T-helper 2 cell treated with Interferon-gamma antibody and Interleukin-4, amounts not matched to agents 100 ng/mL and 5 ng/mL, for 36 hours (primary cell): ENCODE results near the gene PALM. TPM values are rescaled to one million over a fixed set of nuclear protein-coding genes. Genes with fewer than 3 reads are reported as not detected.
"Not testable (repeated sequence)": the region's sequence is repeated elsewhere in the genome, so short reads cannot be mapped to it uniquely, and the experiment has no call there.

ENCODE experiments used
- intact Hi-C: fragments of 100-400 bp; cut with micrococcal nuclease; formaldehyde crosslinking; loops from one replicate; pipeline ENCODE4 v1.15.1; 2023
- total RNA-seq: library from RNA; stranded (reverse); gene quantifications from 2 replicates; pipeline ENCODE4 v1.2.3, GENCODE V29; 2022

Gene PALM, protein sequence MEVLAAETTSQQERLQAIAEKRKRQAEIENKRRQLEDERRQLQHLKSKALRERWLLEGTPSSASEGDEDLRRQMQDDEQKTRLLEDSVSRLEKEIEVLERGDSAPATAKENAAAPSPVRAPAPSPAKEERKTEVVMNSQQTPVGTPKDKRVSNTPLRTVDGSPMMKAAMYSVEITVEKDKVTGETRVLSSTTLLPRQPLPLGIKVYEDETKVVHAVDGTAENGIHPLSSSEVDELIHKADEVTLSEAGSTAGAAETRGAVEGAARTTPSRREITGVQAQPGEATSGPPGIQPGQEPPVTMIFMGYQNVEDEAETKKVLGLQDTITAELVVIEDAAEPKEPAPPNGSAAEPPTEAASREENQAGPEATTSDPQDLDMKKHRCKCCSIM
- not detected in 2 replicates for total RNA-seq

DNA sequence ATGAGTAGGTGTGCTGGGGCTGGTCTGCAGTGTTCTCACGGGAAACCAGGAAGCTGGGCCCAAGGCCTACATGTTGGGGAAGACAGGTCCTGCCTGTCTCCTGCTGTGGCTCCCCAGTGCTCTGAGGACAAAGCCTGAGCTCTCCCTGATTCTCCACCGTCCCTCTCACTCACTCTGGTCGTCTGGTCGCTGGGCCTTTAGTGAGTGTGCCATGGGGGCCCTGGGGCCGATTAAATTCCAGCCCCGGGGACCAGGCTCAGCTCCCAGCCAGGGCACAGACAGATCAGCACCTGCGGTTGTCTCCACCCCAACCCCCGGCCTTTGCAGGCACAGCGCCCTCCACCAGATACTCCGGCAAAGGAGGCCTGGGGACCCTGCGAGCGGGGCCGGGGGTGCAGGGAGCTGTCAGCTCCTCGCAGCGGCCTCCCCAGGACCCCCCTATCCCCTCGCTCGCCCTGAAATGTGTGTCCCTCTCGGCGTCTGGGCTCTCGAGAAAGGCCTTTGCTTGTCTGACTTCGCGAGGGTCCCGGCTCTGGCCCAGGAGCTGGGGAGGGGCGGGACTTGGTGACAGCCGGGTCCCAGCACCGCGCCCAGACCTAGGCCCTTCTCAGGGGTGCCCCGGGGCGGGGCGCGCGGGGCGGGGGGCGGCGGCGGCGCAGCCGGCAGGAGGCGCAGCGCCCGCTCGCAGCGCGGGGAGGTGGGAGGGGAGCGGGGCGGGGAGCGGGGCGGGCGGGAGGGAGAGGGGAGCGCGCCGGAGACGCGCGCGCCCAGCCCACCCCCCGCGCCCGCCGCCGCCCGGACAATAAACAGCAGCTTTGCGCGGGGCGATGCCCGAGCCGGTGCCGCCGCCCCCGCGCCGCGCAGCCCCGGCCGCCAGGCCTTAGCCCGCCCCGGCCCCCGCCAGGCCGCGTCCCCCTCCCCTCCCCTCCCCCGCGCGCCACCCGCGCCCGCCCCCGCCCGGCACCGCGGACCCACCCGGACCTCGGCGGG lies at the start of gene PALM:
PALM (plus strand) TSS at position 782 of the 990 bp plus-strand sequence. CDS start 212 bp downstream, outside the sequence.
- intact Hi-C loops = no loop called here

- intact Hi-C loops = no loop called here
Measured at GRCh38 chr19:660793-661426, 47.8 kb upstream of the PALM start.

- intact Hi-C loops = loop anchor here (2.0 kb wide), 1 partner anchor 151 kb away; no protein-coding TSS in a partner anchor
Measured at GRCh38 chr19:661427-662196, 47.1 kb upstream of the PALM start.

DNA sequence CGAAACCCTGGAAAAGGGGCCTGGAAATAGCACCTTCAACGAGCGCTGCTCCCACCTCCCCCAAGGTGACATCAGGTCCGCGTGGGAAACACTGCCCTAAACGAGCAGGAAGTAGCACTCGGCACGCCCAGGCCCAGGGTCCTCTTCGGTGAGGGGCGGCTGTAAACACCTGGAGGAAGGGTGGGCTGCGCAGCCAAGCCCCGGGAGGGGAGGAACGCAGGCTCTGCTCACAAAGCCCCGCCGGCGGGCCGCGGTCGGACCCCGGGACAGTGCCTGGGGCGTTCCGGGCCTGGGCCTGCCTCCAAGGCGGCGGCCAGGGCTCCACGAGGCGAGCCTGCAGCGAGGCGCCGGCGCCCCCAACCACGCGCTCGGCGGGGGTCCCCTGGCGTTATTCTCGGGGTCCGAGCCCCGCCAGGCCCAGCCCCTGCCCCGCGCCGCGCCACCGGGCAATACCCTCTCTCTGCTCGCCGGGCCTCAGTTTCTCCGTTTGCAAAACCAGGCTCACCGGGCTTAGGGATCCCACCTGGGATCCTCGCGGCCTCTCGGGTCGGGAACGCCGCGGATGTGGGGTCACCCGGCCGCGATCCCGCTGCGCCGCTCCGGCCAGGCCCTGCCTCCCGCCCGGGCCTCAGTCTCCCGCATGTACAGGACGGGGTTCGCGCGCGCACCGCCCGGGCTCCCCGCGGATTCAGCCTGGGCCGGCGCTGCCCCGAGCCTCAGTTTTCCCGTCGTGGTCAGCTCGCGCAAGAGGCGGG lies 46.4 kb upstream of the PALM start:
- intact Hi-C loops = loop anchor here (2.0 kb wide), 1 partner anchor 152 kb away; no protein-coding TSS in a partner anchor

DNA sequence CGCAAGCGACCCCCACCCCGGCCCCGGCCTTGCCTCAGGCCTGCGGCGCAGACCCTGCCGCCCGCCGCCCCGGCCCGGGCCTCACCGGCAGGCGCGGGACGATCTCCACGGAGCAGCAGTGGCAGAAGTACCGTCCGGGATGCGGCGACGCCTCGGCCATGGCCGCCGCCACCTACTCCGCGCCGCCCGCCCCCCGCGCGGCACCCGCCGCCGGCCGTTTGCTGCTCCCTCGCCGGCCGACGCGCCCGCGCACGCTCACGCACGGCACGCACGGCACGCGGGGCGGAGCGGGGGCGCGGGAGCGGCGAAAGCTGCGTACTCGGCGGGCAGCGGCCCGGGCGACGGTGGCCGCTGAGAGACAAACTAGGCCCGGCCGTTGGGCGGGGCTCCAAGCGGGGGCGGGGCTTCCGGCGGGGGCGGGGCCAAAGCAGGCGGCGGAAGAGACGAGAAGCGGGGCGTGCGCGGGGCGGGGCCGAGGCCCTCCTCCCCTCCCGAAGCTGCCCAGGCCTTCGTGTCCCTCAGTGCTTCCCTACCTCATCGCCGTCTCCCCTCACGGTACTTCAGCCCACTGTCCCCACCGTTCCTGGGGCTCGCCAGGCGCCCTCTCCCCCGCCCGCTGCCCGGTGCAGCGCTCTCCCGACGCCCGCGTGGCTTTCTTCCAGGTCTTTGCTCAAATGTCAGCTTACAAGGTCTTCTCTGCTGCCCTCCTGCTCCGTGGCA lies 45.6 kb upstream of the PALM start, which contains the start of gene RNF126:
RNF126 (minus strand) TSS at position 253 of the 720 bp plus-strand sequence; CDS start at position 160, 93 bp downstream.
- intact Hi-C loops = loop anchor here (1.0 to 2.0 kb wide), 5 partner anchors 17 to 152 kb away; partner anchors contain the start of genes BSG, POLRMT and PTBP1

DNA sequence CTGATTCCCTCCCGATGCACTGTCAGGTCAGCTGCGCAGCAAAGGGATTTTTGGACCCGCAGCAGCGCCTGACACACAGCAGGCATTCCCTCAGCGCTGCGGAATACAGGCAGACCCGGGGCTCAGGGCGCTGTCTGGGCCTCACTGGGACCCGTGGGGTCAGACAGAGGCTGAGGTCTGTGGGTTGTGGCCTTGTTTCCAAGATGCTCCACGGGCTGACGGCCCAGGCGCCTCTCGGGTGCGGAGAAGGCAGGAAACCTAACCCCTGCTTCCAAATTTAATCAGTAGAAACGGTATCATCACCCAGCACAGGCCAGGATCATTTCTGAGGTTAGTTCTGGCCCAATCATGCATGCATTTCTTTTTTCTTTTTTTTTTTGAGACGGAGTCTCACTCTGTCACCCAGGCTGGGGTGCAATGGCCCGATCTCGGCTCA lies 45.0 kb upstream of the PALM start:
- intact Hi-C loops = loop anchor here (1.0 to 2.0 kb wide), 5 partner anchors 17 to 153 kb away; partner anchors contain the start of genes BSG, POLRMT and PTBP1

- intact Hi-C loops = loop anchor here (1.0 kb wide), 1 partner anchor 69 kb away; no protein-coding TSS in a partner anchor
Measured at GRCh38 chr19:664913-665443, 43.8 kb upstream of the PALM start.

DNA sequence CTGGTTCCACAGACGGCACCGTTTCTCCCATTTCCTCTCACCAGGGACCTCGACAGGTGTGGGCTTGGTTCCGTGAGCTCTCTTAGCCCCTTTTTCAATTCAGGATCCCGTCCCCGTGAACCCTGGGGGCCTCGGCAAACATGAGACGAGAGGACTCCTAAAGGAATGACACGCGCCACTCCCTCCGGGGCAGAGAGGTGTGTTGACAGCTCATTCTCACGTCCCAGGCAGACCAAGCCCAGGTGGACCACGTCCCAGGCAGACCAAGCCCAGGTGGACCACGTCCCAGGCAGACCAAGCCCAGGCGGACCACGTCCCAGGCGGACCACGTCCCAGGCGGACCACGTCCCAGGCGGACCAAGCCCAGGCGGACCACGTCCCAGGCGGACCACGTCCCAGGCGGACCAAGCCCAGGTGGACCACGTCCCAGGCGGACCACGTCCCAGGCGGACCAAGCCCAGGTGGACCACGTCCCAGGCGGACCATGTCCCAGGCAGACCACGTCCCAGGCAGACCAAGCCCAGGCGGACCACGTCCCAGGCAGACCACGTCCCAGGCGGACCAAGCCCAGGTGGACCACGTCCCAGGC lies 41.7 kb upstream of the PALM start:
- intact Hi-C loops = not testable (repeated sequence)

DNA sequence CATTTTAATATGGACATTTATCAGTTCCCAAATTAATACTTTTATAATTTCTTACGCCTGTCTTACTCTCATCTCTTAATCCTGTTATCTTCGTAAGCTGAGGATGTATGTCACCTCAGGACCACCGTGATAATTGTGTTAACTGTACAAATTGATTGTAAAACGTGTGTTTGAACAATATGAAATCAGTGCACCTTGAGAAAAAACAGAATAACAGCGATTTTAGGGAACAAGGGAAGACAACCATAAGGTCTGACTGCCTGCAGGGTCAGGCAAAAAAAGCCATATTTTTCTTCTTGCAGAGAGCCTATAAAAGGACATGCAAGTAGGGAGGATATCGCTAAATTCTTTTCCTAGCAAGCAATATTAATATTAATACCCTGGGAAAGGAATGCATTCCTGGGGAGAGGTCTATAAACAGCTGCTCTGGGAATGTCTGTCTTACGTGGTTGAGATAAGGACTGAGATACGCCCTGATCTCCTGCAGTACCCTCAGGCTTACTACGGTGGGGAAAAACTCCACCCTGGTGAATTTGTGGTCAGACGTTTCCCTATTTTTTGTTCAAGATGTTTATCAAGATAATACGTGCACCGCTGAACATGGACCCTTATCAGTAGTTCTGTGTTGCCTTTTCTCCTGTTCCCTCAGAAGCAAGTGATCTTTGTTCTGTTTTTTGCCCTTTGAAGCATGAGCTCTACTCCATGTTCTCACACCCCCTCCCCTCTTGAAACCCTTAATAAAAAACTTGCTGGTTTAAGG lies 39.9 kb upstream of the PALM start:
- intact Hi-C loops = not testable (repeated sequence)

- intact Hi-C loops = no loop called here
Measured at GRCh38 chr19:670609-671075, 38.1 kb upstream of the PALM start.

DNA sequence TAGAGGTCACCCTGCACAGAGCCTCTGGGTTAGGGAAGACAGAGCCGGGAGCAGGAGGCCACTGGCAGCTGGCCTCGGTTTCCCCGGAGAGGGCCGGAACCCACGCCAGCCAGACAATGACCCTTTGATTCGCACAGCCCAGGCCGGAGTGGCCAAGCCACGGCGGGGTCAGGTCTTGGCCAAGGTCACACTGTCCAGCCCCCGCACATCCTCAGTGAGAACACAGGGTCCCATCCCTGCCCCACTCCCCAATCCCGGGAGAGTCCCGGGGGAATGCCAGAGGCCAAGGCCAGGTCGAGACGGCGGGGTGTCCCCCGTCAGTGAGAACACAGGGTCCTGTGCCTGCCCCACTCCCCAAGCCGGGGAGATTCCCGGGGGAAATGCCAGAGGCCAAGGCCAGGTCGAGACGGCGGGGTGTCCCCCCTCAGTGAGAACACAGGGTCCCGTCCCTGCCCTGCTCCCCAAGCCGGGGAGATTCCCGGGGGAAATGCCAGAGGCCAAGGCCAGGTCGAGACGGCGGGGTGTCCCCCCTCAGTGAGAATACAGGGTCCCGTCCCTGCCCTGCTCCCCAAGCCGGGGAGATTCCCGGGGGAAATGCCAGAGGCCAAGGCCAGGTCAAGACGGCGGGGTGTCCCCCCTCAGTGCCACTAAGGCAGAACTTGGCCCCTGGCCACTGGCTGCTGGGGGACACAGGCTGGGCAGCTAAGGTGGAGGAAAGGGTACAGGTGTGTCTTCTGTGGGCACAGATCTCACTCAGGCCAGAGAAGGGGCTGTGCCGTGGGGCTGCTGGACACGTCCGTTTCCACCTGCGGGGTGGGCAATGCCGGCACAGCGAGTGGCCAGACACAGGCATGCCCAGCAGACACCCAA lies 34.2 kb upstream of the PALM start:
- intact Hi-C loops = no loop called here

DNA sequence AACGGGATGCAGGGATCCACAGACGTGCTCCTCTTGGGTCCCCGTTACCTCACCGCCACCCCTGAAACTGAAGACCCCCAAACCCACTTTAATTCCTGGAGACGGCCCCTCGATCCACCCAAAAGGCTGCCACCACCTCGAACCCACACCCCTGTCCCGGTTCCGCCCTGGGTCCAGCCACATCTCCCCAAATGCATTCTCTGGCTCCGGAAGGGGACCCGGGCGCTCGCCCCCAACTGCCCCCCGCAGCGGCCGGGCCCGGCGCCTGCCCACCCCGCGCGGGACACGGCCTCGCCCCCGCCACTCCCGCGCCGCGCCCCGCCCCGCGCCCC lies 32.8 kb upstream of the PALM start:
- intact Hi-C loops = no loop called here

DNA sequence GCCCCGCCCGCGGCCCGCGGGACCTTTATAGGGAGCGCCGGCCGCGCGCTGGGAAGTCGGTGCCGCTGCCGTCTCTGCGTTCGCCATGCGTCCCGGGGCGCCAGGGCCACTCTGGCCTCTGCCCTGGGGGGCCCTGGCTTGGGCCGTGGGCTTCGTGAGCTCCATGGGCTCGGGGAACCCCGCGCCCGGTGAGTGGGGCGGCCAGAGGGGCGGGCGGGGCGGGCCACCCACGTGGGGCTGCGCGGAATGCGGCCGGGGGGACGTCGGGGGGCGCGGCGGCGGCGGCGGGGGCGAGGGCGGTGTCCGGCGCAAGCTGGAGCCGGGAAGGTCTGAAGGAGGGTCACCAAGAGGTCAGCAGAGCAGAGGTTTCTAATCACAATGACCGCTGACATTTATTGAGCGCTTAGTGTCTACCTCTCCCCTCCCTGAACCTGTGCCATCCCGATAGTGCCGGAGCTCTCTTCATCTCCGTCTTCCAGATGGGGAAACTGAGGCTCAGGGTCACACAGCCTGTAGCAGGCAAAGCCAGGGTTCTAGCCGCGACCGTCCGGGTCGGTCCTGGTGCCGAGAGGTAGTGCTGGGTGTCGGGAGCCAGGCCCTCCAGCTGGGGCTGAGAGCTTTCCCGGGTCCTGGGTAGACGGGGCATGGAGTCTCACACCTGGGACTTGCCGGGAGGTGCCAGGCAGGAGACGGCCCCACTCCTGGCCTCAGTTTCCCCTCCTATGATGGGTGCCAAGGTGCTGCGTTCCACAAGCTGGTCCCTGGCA lies 32.2 kb upstream of the PALM start, which contains the start of gene FSTL3:
FSTL3 (plus strand) TSS at position 54 of the 767 bp plus-strand sequence; CDS start at position 86, 32 bp downstream.
- intact Hi-C loops = no loop called here

DNA sequence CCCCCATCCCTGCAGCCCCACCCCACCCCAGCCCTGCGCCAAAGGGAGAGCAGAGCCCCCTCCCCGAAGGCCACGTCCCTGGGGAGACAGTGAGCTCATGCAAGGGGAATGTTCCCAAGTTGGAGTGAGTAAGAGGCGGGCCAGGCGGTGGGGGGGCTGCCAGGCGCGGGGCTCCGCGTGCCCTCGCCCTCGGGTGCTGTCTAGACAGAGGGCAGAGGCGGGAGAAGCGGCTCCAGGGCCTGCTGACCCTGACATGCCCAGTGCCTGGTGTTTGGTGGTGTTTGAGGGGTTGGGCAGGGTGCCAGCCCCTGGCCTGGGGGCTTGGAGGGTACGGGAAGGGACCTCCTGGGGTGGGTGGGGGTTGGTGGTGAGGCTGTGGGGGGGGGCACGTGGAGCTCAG lies 31.5 kb upstream of the PALM start:
- intact Hi-C loops = no loop called here
